HG03135 (cell line): ENCODE measurements around the gene EFEMP1.

Source experiments
- ATAC-seq: cut with Tn5 transposase; IDR thresholded peaks from one replicate; pipeline ENCODE4 v1.9.1; 2021; ENCODE audit warnings: mild to moderate bottlenecking, moderate library complexity; ENCODE audit not compliant: unreplicated experiment

EFEMP1 gene

DNA sequence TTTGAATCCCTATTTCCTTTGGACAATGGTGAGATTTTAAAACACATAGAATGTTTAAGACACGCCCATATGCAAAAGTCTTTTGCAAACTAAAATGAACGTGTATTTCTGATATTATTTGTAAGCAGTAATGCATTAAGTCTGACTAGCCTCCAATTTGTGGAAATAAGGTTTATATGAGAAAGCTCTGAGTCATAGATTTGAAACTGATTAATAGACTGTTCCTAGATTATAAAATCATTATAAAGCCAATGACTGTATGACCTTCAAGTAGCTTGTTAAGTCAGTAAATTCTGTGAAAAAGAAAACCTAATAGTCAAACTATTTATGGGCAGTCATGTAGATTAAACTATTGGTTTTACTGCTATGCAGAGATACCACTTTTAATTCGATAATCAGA is 12.8 kb upstream of the EFEMP1 start:
- no peak for ATAC-seq

- no peak for ATAC-seq
These were observed 10.8 kb upstream of the EFEMP1 start for GRCh38 chr2:55934337-55934736.

DNA sequence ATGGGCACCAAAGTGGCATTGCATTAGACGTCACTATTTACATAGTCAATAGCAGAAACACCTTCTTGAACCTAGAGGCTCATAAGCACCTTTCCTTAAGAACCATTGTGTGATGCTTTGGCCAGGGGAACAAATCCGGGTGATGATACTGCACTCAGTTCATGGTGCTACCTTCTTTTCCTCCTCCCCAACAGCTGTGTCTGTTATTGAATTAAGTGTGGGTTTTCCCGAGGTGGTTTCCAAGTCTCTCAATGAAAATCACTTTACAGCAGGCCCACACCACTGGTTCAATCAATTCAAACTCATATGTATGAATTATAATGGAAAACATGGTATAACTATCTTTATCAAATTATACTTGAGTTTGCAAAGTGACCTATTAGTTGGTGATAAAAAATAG is 9.3 kb upstream of the EFEMP1 start:
- no peak for ATAC-seq

DNA sequence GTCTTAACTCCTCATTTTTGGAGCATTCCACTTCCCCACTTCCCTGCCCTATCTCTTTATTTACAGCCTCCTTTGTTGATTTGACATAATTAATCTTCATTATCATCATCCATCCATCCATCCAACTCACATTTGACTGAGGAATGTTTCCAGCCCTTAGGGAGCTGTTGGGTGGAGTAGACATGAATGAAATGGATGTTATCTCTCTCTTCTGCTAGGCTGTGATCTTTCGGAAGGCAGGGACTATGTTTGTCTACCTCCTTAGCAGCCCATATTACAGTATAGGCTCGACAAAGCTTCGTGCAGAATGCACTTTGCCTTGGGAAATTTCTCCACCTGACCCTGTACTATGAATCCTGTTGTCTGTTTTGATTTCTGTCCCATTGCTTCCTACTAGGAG is 7.7 kb upstream of the EFEMP1 start:
- ATAC-seq = no peak

DNA sequence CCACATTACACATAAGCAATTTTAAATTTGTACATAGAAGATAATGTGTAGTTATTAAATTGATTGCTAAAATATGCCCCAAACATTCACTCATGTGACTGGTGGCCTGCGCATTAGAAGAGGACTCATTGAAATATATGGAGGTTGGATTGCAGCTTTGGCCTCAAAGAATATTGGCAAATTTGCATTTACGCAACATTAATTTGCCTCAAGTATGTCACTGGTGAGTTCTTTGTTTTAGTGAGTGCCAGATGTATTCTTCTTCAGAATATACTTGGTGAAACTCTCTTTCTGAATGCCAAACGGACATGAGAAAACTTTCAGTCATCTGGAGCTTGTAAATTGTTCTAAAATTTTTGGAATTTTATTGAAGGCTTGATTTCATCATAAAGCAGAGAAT is 5.9 kb upstream of the EFEMP1 start:
- ATAC-seq = no peak

DNA sequence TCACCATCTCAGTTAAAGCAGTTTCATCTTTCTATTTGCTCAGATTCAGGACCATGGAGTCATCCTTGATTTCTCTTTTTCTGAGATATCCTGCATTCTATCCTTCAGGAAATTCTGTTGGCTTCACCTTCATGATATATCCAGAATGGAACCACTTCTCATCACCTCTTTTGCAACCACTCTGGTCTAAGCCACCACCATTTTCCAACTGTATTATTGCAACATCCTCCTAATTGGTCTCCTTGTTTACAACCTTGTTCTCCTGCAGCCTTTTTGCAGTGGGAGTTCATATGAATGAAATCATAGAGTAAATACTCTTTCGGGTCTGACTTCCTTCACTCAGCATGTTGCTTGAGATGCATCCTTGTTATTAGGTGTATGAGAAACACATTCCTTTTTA is 3.4 kb upstream of the EFEMP1 start:
- no peak for ATAC-seq

- ATAC-seq = no peak
These were observed 2.7 kb upstream of the EFEMP1 start for GRCh38 chr2:55926246-55926645.

DNA sequence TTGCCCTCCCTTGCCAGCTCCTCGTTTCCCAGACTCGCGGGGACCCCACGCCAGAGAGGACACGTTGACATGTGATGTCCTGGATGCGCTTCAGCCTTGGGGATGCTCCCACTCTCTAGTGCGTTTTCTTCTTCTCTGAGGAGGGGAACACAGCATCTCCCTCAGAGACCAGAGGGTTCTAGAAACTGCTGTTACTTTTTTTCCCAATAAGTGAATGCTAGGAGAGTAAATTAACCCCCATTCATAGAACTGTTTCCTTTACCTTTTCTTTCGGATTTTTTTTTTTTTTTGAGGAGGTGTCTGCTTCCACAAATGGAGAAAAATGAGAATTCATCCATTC is 370 bp upstream of the EFEMP1 start:
- no peak for ATAC-seq

DNA sequence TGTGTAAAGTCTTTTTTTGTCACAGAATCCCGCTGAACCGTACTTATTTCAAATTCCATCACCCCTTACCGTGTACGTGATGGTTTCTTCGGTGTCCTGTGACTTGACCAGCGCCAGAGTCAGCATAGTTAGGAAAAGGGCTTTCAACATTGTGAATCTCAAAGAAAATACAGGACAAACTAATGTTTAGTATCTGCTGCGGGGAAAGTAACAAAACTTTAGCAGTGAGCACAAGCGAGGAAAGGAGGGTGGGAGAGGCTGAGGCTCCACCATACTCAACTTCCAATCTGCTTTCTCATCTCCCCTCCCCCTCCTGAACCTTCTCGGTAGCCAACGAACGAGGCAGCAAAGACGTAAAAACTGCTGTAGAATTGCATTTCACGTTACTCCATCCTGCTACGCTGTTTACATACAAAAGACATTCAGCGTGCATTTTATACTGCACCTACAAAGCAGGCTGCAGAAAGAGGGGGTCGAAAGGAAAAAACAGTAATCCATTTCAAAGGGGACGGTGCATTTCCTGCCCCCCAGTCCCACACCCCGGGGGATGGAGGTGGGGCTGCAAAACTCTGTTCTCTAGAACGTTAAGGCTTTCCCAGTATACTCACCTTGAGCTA is 1.2 kb downstream of the EFEMP1 start:
- no peak for ATAC-seq

DNA sequence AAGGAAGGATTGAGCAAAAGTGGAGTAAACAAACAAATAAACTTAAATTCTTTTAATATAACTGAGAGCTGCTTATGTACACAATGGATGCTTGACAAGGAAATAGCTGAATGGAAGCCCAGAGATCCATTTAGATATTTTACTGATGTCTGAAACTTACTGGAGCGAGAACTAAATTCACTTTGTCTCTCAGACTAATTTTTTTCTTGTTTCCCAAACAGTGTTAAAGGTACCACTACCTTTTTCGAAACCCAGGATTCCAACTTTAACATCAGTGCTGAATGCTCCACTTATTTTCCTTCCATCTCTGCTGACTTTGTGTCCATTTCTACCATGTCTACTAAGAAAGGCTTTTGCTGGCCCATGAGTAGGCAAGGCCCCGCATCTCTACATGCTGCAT is 4.0 kb downstream of the EFEMP1 start:
- no peak for ATAC-seq

- no peak for ATAC-seq
These were observed 4.7 kb downstream of the EFEMP1 start for GRCh38 chr2:55918856-55919255.

DNA sequence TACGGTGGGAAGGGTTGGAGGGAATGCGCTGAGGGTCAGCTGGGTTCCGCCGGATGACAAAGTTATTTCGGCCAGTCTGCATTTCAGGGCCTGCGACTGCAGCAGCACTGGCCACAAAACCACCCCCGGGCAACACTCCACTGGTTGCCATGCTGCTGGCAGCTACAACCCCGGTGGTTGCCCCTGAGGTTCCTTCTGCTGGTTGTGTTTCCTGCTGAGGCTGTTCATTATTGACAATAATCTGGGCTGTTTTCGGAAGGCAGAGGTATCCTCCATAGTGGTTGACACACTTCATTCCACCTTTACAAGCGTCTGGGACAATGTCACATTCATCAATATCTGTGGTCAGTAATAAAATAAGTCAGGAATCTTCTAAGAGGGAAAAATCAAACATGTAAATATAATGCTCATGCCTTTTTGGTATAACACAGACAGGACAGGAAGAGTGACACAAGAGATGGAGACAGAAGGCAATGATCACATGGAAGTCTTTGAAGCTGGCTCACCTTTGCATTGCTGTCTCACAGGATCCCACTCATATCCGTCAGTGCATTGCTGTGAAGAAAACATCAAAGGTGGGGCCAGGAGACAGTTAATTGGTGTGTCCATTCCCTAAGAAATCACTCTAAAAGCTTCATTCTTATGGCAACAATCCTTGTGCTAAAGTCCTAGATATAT is 5.7 kb downstream of the EFEMP1 start:
- ATAC-seq = no peak

DNA sequence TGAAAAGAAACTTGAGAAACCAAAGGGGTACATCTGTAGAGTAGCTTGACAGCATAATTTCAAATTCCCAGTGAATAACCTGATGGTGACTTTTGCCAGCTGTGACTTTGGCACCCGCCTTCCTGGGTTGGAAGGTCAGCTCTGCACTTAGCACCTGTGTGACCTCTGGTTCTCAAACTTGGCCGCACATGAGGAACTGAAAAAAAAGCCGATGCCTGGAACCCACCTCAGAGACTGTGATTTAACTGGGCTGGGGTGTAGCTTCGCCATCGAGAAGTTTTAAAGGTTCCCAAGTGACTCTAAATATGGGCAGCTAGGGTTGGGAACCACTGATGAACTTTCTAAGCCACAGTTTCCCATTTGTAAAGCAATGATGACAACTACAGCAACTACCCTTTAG is 6.5 kb downstream of the EFEMP1 start:
- ATAC-seq = no peak

DNA sequence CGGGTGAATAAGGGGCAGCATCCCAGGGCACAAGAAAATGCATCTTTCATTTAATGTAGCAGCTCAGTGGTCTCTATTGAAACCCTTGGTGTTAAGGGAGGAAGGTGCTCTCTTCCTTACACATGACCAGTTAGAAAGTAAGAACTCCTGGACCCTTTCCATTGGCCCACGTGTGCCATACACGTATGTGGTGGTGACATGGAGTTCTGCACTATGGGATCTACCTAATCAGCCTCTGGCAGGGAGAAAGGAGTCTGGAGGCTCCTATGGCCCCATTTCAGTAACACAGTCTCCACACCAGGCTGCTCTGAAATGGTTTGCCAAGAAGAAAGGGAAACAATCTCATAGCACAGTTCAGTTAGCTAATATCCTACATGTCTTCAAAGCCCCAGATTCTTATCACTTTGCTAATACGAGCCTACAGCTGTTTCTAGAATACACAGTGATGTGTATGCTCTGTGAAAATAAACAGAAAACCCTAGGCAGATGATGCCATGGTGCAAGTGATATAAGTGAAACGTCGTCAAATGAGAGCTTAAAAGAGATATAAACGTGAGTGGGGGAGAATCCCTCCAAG is 7.0 kb downstream of the EFEMP1 start:
- ATAC-seq = no peak

DNA sequence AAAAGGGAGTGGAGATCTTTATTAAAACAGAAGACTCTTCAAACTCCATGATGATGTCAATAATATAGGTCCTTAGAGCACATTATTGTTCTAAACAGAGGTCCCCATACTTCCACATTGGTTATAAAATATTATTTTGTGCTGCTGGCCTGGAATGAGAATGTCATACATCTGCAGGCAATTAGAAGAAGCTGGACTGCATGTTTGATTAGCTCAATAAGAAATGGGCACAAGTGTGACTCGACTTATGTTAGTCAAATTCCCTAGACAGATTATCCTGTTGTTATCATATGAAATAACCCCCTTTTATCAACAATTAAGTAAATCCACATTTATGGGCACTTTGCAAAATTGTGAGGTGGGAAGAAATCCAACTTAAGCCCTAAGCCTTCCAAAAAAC is 8.8 kb downstream of the EFEMP1 start:
- no peak for ATAC-seq

DNA sequence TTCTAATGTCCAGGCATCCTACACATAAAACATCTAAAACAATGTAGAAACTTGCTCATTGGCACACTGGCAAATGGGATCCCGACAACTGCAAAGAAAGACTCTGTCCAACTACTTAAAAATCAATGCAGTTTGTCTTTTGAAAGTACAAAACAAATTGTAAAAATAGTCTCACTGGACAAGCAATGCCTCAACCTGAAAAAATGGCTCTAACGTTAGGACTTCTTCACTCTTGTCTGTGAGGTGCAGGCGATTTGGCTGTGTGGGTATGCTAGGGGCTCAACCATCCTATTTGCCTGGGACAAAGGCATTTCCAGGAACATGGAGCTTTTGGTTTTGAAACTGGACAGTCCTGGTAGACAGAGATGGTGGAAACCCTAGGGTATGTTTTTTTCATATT is 10.7 kb downstream of the EFEMP1 start:
- no peak for ATAC-seq

DNA sequence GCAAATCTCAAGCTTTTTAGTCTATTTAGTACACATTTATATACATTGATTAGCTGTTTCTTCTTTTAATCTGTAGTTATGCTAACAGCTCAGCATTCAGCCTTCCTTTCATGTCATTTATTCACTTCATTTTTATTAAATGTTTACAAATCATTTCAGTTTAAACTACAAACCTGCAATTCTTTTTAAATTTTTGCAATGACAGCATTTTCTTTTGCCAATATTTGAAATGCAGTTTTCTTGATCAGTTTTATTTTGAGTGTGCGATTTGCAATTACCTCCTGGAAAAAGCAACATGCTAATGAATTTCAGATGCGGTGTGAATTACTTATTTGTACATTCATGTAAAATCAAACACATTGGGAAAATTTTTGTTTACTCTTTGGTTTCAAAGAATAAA is 13.5 kb downstream of the EFEMP1 start:
- no peak for ATAC-seq

DNA sequence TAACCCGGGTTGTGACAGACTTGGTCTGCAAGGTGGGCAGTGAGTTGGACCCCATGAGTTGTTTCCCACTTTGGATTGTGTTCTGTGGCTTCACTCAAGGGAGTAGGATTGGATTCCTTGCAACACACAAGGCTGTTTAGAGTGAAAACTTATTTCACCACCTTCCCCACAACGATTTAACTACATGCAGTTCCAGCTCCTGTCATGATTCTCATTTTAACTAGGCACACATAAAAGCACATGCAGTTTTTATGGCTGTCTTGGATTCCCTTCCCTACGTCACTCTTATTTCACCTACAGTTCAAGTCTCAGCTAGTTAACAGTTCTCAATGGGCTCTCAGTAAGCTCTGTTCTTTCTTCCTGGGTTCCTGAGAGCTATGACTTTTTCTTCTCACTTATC is 15.9 kb downstream of the EFEMP1 start:
- ATAC-seq = no peak

GRCh38 chr2:55906993-55907392 is 16.6 kb downstream of the EFEMP1 start:
- no peak for ATAC-seq

GRCh38 chr2:55903727-55904126 is 19.9 kb downstream of the EFEMP1 start:
- ATAC-seq = no peak

DNA sequence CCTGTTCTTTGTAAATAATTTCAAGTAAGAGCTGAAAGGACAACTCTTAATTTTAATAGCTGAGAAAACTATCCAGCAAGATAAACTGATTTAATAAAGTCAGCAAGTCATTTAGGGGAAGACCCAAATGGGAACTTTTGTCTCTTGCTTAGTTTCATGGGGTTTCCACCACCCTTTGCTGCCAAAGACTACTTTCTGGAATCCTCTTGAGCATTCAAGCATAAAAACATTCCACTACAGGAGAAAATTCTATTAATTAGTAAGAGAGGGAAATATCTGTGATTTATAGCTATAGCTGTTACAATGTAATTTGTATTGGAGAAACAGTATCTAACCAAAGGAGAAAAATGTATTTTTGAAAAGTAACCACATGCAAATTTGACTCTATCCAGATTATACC is 20.6 kb downstream of the EFEMP1 start:
- ATAC-seq = no peak

DNA sequence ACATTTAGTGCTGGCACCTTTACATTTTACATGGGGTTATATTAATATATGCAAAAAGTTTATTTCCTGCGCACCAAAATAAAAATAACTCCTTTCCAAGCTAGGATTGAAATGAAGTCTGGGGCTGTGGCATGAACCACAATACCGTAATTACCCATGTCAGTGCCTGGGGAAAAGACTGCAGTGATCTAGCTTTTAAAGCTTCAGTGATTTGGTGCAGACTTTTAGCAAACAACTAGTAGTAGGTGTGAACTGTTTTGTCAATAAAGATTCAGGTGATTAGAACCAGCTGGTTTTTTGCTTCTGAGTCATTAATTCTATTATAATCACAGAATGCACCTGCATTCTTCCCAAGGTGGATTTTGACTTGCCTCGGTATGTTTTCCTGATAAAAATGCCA is 21.2 kb downstream of the EFEMP1 start:
- ATAC-seq = no peak

- ATAC-seq = no peak
These were observed 21.6 kb downstream of the EFEMP1 start for GRCh38 chr2:55901941-55902340.
